NCI-H1092 (cell line): ENCODE measurements around the gene TRABD.

ENCODE experiments used
- DNase-seq: peaks from one replicate; lab custom pipeline; 2025; lab: John Stamatoyannopoulos, UW

TRABD gene

GRCh38 chr22:50189184-50189848 is 3.6 kb downstream of the TRABD start:
- no peak for DNase-seq

GRCh38 chr22:50189849-50190181 is 4.1 kb downstream of the TRABD start:
- no peak for DNase-seq

- peak; percentile 17 for DNase-seq
Observed at GRCh38 chr22:50190182-50190940, 4.6 kb downstream of the TRABD start.

GRCh38 chr22:50190941-50191741 is 5.4 kb downstream of the TRABD start:
- DNase-seq, result no peak

- DNase-seq, result no peak
Observed at GRCh38 chr22:50192436-50193204, 6.9 kb downstream of the TRABD start.

GRCh38 chr22:50193621-50194020 is 7.9 kb downstream of the TRABD start:
- no peak for DNase-seq

- no peak for DNase-seq
Observed at GRCh38 chr22:50194037-50194805, 8.5 kb downstream of the TRABD start.

GRCh38 chr22:50196256-50196655 is 10.5 kb downstream of the TRABD start:
- DNase-seq, result no peak

GRCh38 chr22:50197000-50197800 is 11.5 kb downstream of the TRABD start:
- DNase-seq, result no peak

GRCh38 chr22:50197856-50198623 is 12.3 kb downstream of the TRABD start:
- DNase-seq, result no peak

GRCh38 chr22:50198624-50199017 is 12.9 kb downstream of the TRABD start:
- no peak for DNase-seq

- no peak for DNase-seq
Observed at GRCh38 chr22:50199251-50199721, 13.6 kb downstream of the TRABD start.

GRCh38 chr22:50199829-50200460 is 14.2 kb downstream of the TRABD start:
- no peak for DNase-seq

GRCh38 chr22:50200461-50201190 is 14.9 kb downstream of the TRABD start, which contains the start of gene SELENOO:
Gene SELENOO (plus strand): TSS chr22:50201011. CDS start chr22:50201037, 26 bp downstream.
- DNase-seq, result peak; percentile 57

- no peak for DNase-seq
Observed at GRCh38 chr22:50201191-50202129, 15.7 kb downstream of the TRABD start.

GRCh38 chr22:50202130-50202666 is 16.5 kb downstream of the TRABD start:
- no peak for DNase-seq

GRCh38 chr22:50203288-50203687 is 17.6 kb downstream of the TRABD start:
- no peak for DNase-seq
